Measurements from ENCODE around the gene CACNG5.

CACNG5 gene

DNA sequence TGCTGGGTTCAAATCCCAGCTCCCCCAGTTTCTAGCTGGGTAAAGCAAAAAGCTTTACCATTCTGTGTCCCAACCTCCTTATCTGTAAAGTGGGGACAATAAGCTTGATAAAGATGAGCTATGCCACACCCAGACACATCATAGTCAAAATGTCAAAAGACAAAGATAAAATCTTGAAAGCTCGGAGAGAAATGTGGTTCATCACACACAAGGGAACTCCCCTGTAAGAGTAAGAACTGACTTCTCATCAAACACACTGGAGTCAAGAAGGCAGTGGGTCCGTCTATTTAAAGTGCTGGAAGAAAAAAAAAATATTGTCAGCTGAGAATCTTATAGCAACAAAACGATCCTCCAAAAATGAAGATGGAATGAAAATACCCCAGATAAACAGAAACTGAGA lies 25.3 kb downstream of the CACNG5 start:
- DNase-seq (ENCODE audit: low spot score) = no peak
- TF ChIP-seq, protein P1, sequence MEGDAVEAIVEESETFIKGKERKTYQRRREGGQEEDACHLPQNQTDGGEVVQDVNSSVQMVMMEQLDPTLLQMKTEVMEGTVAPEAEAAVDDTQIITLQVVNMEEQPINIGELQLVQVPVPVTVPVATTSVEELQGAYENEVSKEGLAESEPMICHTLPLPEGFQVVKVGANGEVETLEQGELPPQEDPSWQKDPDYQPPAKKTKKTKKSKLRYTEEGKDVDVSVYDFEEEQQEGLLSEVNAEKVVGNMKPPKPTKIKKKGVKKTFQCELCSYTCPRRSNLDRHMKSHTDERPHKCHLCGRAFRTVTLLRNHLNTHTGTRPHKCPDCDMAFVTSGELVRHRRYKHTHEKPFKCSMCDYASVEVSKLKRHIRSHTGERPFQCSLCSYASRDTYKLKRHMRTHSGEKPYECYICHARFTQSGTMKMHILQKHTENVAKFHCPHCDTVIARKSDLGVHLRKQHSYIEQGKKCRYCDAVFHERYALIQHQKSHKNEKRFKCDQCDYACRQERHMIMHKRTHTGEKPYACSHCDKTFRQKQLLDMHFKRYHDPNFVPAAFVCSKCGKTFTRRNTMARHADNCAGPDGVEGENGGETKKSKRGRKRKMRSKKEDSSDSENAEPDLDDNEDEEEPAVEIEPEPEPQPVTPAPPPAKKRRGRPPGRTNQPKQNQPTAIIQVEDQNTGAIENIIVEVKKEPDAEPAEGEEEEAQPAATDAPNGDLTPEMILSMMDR (IDR thresholded peaks at IDR 0.05; ENCODE audit: extremely low read depth, insufficient read depth, missing control alignments) = no peak
- in situ Hi-C loops (cut with MboI; ENCODE audit: low pct_unique_long_range_greater_than_20kb, low sequenced_read_pairs, unreplicated experiment) = no loop called here

DNA sequence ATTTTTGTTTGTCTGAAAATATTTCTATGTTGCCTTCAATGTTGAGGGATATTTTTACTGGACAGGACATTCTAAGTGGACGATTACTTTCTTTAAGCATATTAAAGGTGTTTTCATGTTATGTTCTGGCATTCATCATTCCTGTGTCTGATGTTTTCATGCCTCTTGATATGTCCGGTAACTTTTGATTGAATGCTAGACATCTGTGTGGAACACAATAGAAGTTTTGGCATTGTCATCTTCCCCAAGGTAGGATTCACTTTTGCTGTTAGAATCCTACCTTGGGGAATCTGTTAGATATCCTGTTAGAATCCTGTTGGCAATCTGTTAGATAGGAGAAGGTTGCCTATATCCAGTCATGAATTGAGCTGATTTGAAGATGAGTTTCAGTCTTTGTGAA lies 28.9 kb downstream of the CACNG5 start:
- in situ Hi-C loops (cut with MboI; ENCODE audit: low pct_unique_long_range_greater_than_20kb, low sequenced_read_pairs, unreplicated experiment) = no loop called here

DNA sequence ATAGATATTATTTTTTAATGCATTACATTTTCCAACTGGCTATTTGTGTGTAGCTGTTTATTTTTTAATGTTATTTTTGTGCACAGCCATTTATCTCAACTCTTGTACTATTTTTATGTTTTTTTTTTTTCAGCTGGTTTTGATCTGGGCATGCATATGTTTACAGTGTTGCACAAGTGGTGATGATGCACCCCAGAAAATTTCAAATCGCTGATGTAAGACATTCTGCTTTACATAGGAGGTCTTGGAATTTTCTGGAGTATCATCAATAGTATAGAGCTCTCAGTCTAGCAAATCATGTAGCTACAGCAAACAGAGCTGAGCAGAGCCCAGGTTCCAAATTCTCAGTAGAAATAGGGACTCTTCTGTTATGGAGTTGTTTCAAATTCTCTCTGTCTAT lies 30.2 kb downstream of the CACNG5 start:
- TF ChIP-seq, protein P1 (IDR thresholded peaks at IDR 0.05; ENCODE audit: extremely low read depth, insufficient read depth, missing control alignments) = no peak
- no peak for DNase-seq (ENCODE audit: low spot score)
- in situ Hi-C loops (cut with MboI; ENCODE audit: low pct_unique_long_range_greater_than_20kb, low sequenced_read_pairs, unreplicated experiment) = no loop called here

More for the DNA sequence above, 28.9 kb downstream of the CACNG5 start:
- TF ChIP-seq, protein P1 (IDR thresholded peaks at IDR 0.05; ENCODE audit: extremely low read depth, insufficient read depth, missing control alignments) = no peak
- DNase-seq (ENCODE audit: low spot score) = no peak

DNA sequence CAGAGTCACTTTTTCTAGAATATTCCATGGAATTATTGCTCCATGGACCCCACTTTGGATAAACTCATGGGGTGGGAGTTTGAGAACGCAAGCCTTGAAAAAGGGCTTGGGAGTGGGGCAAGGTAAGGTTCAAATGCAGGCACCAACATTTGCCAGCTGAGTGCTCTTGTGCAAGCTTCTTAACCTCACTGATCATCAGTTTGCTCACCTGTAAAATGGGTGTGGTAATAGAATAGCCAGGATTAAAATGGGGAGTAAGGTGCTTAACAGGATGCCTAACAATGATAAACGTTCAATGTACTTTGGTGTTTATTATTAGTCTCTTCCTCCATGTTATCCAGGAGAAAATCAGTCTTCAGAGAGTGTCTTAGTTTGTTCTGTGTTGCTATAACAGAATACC lies 39.0 kb downstream of the CACNG5 start:
- TF ChIP-seq, protein P1 (IDR thresholded peaks at IDR 0.05; ENCODE audit: extremely low read depth, insufficient read depth, missing control alignments) = no peak
- no peak for DNase-seq (ENCODE audit: low spot score)
- in situ Hi-C loops (cut with MboI; ENCODE audit: low pct_unique_long_range_greater_than_20kb, low sequenced_read_pairs, unreplicated experiment) = no loop called here

DNA sequence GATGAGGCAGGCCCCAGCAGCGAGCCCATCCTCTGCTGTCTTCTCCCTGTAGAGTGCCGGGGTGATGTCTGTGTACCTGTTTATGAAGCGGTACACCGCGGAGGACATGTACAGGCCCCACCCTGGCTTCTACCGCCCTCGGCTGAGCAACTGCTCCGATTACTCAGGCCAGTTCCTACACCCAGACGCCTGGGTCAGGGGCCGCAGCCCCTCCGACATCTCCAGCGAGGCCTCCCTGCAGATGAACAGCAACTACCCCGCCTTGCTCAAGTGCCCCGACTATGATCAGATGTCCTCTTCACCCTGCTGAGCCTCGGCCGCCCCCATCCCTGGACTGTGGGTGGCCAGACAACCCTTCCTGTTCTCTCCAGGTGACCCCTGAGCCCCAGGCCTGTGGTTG lies 50.0 kb downstream of the CACNG5 start:
- TF ChIP-seq, protein P1 (IDR thresholded peaks at IDR 0.05; ENCODE audit: extremely low read depth, insufficient read depth, missing control alignments) = no peak
- DNase-seq (ENCODE audit: low spot score) = no peak
- in situ Hi-C loops (cut with MboI; ENCODE audit: low pct_unique_long_range_greater_than_20kb, low sequenced_read_pairs, unreplicated experiment) = no loop called here

DNA sequence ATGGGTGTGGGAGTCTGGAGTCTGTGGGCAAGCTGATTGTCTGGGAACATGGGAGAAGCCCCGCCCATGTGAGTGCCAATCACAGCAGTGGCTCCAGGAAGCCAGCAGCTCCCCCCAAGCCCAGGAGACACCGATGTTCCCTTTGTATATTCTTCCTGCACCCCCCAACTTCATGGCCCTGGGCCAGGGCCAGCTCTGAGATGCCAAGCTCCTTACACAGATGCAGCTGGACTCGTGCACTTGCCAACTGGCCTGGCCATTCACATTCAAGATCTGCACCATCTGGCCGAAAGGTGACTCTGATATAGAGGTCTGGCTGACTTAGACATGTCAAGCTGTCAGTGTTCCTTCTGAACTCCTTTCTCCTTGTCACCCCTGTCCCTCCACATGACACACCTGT lies 50.5 kb downstream of the CACNG5 start:
- in situ Hi-C loops (cut with MboI; ENCODE audit: low pct_unique_long_range_greater_than_20kb, low sequenced_read_pairs, unreplicated experiment) = no loop called here
- no peak for DNase-seq (ENCODE audit: low spot score)
- TF ChIP-seq, protein P1 (IDR thresholded peaks at IDR 0.05; ENCODE audit: extremely low read depth, insufficient read depth, missing control alignments) = no peak

Data from GM13977 (cell line).